ENCODE results near the gene HIVEP3.

DNA sequence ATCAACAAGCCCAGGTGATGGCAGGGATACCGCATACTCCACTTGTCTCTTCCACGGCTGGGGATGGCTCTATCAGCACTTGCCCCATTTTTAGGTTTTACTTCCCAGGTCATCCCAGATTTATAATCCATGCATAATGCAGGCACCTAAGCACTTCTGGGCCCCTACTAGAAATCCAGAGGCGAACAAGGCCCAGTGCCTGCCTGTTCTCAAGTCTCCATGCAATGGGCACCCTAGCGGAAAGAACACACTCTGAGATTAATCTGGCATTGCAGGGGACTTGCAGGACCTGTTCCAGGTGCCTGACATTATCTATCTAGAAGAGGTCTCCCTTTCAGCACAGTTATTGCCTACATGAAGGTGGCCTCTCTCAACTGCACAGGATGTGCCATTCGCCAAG is 39.8 kb downstream of the HIVEP3 start:
- TF ChIP-seq POLR2A (IDR thresholded peaks at IDR 0.05) = no peak
- TF ChIP-seq, protein P1, sequence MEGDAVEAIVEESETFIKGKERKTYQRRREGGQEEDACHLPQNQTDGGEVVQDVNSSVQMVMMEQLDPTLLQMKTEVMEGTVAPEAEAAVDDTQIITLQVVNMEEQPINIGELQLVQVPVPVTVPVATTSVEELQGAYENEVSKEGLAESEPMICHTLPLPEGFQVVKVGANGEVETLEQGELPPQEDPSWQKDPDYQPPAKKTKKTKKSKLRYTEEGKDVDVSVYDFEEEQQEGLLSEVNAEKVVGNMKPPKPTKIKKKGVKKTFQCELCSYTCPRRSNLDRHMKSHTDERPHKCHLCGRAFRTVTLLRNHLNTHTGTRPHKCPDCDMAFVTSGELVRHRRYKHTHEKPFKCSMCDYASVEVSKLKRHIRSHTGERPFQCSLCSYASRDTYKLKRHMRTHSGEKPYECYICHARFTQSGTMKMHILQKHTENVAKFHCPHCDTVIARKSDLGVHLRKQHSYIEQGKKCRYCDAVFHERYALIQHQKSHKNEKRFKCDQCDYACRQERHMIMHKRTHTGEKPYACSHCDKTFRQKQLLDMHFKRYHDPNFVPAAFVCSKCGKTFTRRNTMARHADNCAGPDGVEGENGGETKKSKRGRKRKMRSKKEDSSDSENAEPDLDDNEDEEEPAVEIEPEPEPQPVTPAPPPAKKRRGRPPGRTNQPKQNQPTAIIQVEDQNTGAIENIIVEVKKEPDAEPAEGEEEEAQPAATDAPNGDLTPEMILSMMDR (IDR thresholded peaks at IDR 0.05) = no peak

Data from lower leg skin (tissue), 3 donors.